Right lobe of liver (tissue), 6 donors: Measurements from ENCODE around the gene POU3F2. TPM values are rescaled to one million over a fixed set of nuclear protein-coding genes. Genes with fewer than 3 reads are reported as not detected.

Experiments
- ATAC-seq, 4 donors: fragments of 200-7000 bp; cut with Tn5 transposase; one replicate each; pipeline ENCODE4 v1.9.1; 2020; ENCODE audit warnings: mild to moderate bottlenecking in 4 of 4, moderate library complexity in 4 of 4
- DNase-seq, 3 donors: peaks; one replicate each; pipeline ENCODE4 v3.0.0-alpha.2; 2020
- H3K27ac ChIP-seq, 3 donors: fragments of 200-600 bp; one replicate each; pipeline ENCODE4 v1.8.0; 2022
- H3K27me3 ChIP-seq, 2 donors: fragments of 200-600 bp; one replicate each; pipeline ENCODE4 v1.8.0; 2022
- H3K36me3 ChIP-seq, 4 donors: fragments of 200-600 bp; sonication (generic) in 1 of 4; one replicate each; pipeline versions ENCODE4 v1.5.1 to v1.8.0; 2017 to 2022; ENCODE audit warnings: control low read depth in 1 of 4
- H3K4me1 ChIP-seq, 4 donors: fragments of 200-600 bp; sonication (generic) in 1 of 4; one replicate each; pipeline versions ENCODE4 v1.5.1 to v1.8.0; 2017 to 2022; ENCODE audit warnings: control low read depth in 1 of 4
- H3K4me3 ChIP-seq, 3 donors: fragments of 200-600 bp; one replicate each; pipeline ENCODE4 v1.8.0; 2022
- H3K9me3 ChIP-seq, 4 donors: fragments of 200-600 bp; sonication (generic) in 1 of 4; one replicate each; pipeline versions ENCODE4 v1.5.1 to v1.8.0; 2017 to 2022; ENCODE audit warnings: control low read depth in 1 of 4
- CTCF ChIP-seq, 4 donors: fragments of 200-600 bp in 3 of 4; fragments of 450-650 bp in 1 of 4; IDR thresholded peaks; one replicate each; pipeline versions ENCODE4 v1.5.1 to v1.8.0; 2016 to 2022; ENCODE audit warnings: antibody characterized with exemption in 4 of 4, mild to moderate bottlenecking in 2 of 4
- POLR2A ChIP-seq: fragments of 450-650 bp; IDR thresholded peaks from one replicate; pipeline ENCODE4 v1.6.1; 2017; ENCODE audit warnings: antibody characterized with exemption, mild to moderate bottlenecking
- WGBS: methylation state at CpG from one replicate; pipeline ENCODE4 v1.1.6; 2018; ENCODE audit warnings: low coverage, low lambda C conversion rate; ENCODE audit not compliant: insufficient coverage; ENCODE audit errors: missing lambda C conversion rate; 5-methylcytosine and 5-hydroxymethylcytosine counted together
- intact Hi-C, 2 donors: fragments of 100-400 bp; cut with DNase I; formaldehyde crosslinking; loops; one replicate each; pipeline versions ENCODE4 v1.11.2 to v1.14.1; 2022
- total RNA-seq, 6 experiments: library from RNA; depleted of rRNA in 2 of 6; stranded (reverse); fragments of >200 nt in 2 of 6; fragmentation: NEBNext Ultra II Directional in 3 of 6; extraction: Animal tissue kit (Norgen Biotek cat#: 25700) in 3 of 6; gene quantifications; one replicate each; pipeline versions ENCODE4 v1.1.0 to v1.2.4, GENCODE V29; 2016 to 2023
- donor health status: DM: no; HTN: yes; CAD: no.
- donor health status: DM: no; HTN: no; CAD: no.
- donor health status: DM: no; HTN: no; CAD: no.
- donor health status: DM: no; HTN: yes; CAD: no.
- donor health status: DM: no; HTN: yes; CAD: no.

The POU3F2 gene
- total RNA-seq, 6 experiments from 2014 or later = not detected

GRCh38 chr6:98839781-98840361 lies 5.5 kb downstream of the POU3F2 start:
- no peaks in the 10 kb centered on the region for H3K9me3 ChIP-seq
- H3K4me3 ChIP-seq = no peak overlapping the region
- H3K36me3 ChIP-seq = no peaks in the 10 kb centered on the region
- 13% methylated on average over 5 of the region's 5 CpGs for WGBS
- TF ChIP-seq POLR2A (no peak), CTCF (IDR thresholded peaks at IDR 0.05) (peak in 3 of 4 donors; percentile 26 to 37 (median 30))
- peaks cover 0 to 15% (median 2%) of the 10 kb centered on the region in 4 donors for H3K4me1 ChIP-seq
- H3K27me3 ChIP-seq = peaks cover 16 to 75% of the 10 kb centered on the region in 2 donors
- ATAC-seq (peak in 3 of 4 donors; percentile 17 to 52 (median 18)), DNase-seq (no peak)
- intact Hi-C loops = no loop called here
- H3K27ac ChIP-seq = no peak overlapping the region

- Histone ChIP-seq H3K27ac (no peak overlapping the region), H3K4me3 (no peak overlapping the region), H3K4me1 (peaks cover 0 to 19% (median 4%) of the 10 kb centered on the region in 4 donors), H3K27me3 (peaks cover 16 to 72% of the 10 kb centered on the region in 2 donors), H3K36me3 (no peaks in the 10 kb centered on the region), H3K9me3 (no peaks in the 10 kb centered on the region)
- intact Hi-C loops = no loop called here
- no peak for DNase-seq
- WGBS = 41% methylated on average over 6 of the region's 6 CpGs
- ATAC-seq = no peak
- TF ChIP-seq POLR2A (no peak), CTCF (IDR thresholded peaks at IDR 0.05) (no peak)
These were observed 6.0 kb downstream of the POU3F2 start for GRCh38 chr6:98840385-98840784.

GRCh38 chr6:98840996-98841513 lies 6.7 kb downstream of the POU3F2 start:
- Histone ChIP-seq H3K27ac (no peak overlapping the region), H3K36me3 (no peaks in the 10 kb centered on the region), H3K9me3 (no peaks in the 10 kb centered on the region), H3K4me3 (no peak overlapping the region), H3K4me1 (peaks cover 0 to 13% (median 6%) of the 10 kb centered on the region in 4 donors), H3K27me3 (peaks cover 16 to 65% of the 10 kb centered on the region in 2 donors)
- ATAC-seq (no peak), DNase-seq (no peak)
- intact Hi-C loops = no loop called here
- no peak for TF ChIP-seq CTCF (IDR thresholded peaks at IDR 0.05)
- TF ChIP-seq POLR2A = no peak

- Histone ChIP-seq H3K36me3 (no peaks in the 10 kb centered on the region), H3K4me1 (peaks cover 0 to 12% (median 6%) of the 10 kb centered on the region in 4 donors), H3K27me3 (peaks cover 16 to 58% of the 10 kb centered on the region in 2 donors), H3K27ac (no peak overlapping the region), H3K9me3 (no peaks in the 10 kb centered on the region), H3K4me3 (no peak overlapping the region)
- DNase-seq = no peak
- ATAC-seq = no peak
- 19% methylated on average over 9 of the region's 9 CpGs for WGBS
- no peak for TF ChIP-seq POLR2A
- no peak for TF ChIP-seq CTCF (IDR thresholded peaks at IDR 0.05)
- intact Hi-C loops = no loop called here
These were observed 7.4 kb downstream of the POU3F2 start for GRCh38 chr6:98841621-98842341.
